ENCODE results near the gene AGFG1.
"Not testable (repeated sequence)": the region's sequence is repeated elsewhere in the genome, so short reads cannot be mapped to it uniquely, and the experiment has no call there.

Gene AGFG1

DNA sequence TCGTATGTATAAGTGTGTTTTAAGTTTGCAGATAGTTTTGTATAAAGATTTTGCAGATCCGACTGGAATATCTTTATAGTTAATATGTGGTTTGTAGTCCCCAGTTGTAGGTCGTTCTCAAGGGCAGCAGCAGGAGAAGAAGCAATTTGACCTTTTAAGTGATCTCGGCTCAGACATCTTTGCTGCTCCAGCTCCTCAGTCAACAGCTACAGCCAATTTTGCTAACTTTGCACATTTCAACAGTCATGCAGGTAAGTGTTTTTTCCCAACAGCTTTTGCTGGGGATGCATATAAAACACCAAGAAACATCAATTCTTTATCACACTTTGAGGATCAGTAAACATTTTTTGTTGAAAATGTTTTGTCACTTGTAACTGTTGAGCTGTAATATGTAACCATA lies 52.7 kb downstream of the AGFG1 start:
- no peak overlapping the region for H3K27ac ChIP-seq
- no peak for TF ChIP-seq CTCF (conservative IDR thresholded peaks at IDR 0.05)

DNA sequence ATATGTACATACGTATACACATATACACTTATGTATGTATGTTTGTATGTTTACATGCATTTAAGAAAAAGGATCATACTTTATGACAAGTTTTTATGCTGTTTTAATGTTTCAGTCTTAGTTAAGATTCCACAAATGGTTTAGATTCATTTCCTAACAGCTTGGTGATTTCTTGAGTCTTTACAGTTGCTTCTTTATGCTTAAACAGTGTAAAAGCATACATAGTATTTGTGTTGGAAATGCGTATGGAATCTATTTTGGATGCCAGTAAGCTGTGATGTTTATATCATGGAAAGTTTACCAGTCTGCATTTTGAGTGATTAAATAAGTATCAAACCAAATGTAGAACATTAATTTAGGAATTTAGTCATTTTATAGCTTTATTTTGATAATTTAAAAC lies 55.4 kb downstream of the AGFG1 start:
- no peak for TF ChIP-seq CTCF (conservative IDR thresholded peaks at IDR 0.05)
- H3K27ac ChIP-seq = no peak overlapping the region

GRCh38 chr2:227528803-227529202 lies 56.8 kb downstream of the AGFG1 start:
- no peak for TF ChIP-seq CTCF (conservative IDR thresholded peaks at IDR 0.05)
- no peak overlapping the region for H3K27ac ChIP-seq

GRCh38 chr2:227529871-227530270 lies 57.9 kb downstream of the AGFG1 start:
- H3K27ac ChIP-seq = no peak overlapping the region
- TF ChIP-seq CTCF (conservative IDR thresholded peaks at IDR 0.05) = no peak

DNA sequence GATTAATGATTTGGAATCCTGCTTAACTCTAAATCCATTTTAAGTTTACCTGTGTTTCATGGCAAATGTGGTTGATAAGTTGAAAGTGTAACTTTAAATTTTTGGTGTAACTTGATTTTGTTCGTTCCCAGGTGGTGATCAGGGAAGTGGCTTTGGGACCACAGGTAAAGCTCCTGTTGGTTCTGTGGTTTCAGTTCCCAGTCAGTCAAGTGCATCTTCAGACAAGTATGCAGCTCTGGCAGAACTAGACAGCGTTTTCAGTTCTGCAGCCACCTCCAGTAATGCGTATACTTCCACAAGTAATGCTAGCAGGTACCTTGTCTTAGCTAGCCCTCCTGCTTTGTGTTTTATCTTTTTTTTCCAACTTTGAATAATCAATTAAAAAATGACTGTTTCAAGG lies 62.8 kb downstream of the AGFG1 start:
- no peak for TF ChIP-seq CTCF (conservative IDR thresholded peaks at IDR 0.05)

GRCh38 chr2:227536445-227536844 lies 64.5 kb downstream of the AGFG1 start:
- TF ChIP-seq CTCF (conservative IDR thresholded peaks at IDR 0.05) = no peak
- no peak overlapping the region for H3K27ac ChIP-seq

More for the DNA sequence above, 62.8 kb downstream of the AGFG1 start:
- H3K27ac ChIP-seq = no peak overlapping the region

GRCh38 chr2:227539465-227539956 lies 67.6 kb downstream of the AGFG1 start:
- no peak for TF ChIP-seq CTCF (conservative IDR thresholded peaks at IDR 0.05)
- H3K27ac ChIP-seq = no peak overlapping the region

GRCh38 chr2:227540352-227540751 lies 68.4 kb downstream of the AGFG1 start:
- not testable (repeated sequence) for H3K27ac ChIP-seq

Measured in VCaP (cell line).